Activated CD4-positive, alpha-beta T cell treated with anti-CD3 and anti-CD28 coated beads, Interleukin-2, amount 10 ng/mL, durations not matched to agents 7 days and 5 days (primary cell): ENCODE results near the gene OR8H1. TPM values are rescaled to one million over a fixed set of nuclear protein-coding genes. Genes with fewer than 3 reads are reported as not detected.

Source experiments
- CTCF ChIA-PET: fragments of 350-600 bp; sonication (Branson Sonifier 250); formaldehyde crosslinking; loops from one replicate; lab custom pipeline; 2021; ENCODE audit warnings: antibody characterized with exemption; lab: Charles Lee
- POLR2A ChIA-PET: fragments of 350-600 bp; sonication (Branson Sonifier 250); formaldehyde crosslinking; loops from one replicate; lab custom pipeline; 2021; ENCODE audit warnings: antibody characterized with exemption; lab: Charles Lee
- DNase-seq: peaks from one replicate; pipeline ENCODE4 v3.0.0-alpha.2; 2020
- H3K27ac Mint-ChIP-seq: one replicate; pipeline ENCODE4 v1.8.0; 2021; ENCODE audit warnings: mild to moderate bottlenecking, moderate library complexity, mixed read lengths
- H3K27me3 Mint-ChIP-seq: one replicate; pipeline ENCODE4 v1.8.0; 2021; ENCODE audit warnings: mixed read lengths
- H3K36me3 Mint-ChIP-seq: one replicate; pipeline ENCODE4 v1.8.0; 2021; ENCODE audit warnings: low read depth, mixed read lengths
- H3K4me1 Mint-ChIP-seq: one replicate; pipeline ENCODE4 v1.8.0; 2021; ENCODE audit warnings: mixed read lengths
- H3K4me3 Mint-ChIP-seq: one replicate; pipeline ENCODE4 v1.8.0; 2021; ENCODE audit warnings: mild to moderate bottlenecking, moderate library complexity, mixed read lengths
- H3K9me3 Mint-ChIP-seq: one replicate; pipeline ENCODE4 v1.8.0; 2021; ENCODE audit warnings: mixed read lengths
- total RNA-seq, 2 experiments: library from RNA; stranded (reverse); gene quantifications; one replicate each; pipeline ENCODE4 v1.2.3, GENCODE V29; 2021

The OR8H1 gene, protein sequence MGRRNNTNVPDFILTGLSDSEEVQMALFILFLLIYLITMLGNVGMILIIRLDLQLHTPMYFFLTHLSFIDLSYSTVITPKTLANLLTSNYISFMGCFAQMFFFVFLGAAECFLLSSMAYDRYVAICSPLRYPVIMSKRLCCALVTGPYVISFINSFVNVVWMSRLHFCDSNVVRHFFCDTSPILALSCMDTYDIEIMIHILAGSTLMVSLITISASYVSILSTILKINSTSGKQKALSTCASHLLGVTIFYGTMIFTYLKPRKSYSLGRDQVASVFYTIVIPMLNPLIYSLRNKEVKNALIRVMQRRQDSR
- total RNA-seq: not detected

DNA sequence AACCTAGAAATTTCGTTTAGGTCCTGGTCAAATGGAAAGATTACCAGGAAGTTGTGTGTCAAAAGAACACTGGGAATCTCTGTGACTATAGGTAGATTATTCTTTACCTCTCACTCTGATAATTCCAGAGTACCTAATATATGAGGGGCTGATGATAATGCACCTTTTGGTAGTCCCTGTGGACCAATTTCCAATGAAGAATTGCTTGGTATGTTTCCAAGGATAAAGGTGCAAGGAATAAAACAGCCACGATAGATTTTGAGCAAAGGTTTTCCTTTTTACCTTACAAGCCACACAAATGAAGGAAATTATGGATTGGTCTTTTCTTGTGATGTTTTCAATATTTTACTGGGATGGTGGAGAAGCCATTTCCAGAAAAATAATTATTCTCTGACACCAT is at the start of gene OR8H1:
OR8H1 (minus strand) TSS at position 101 of the 400 bp plus-strand sequence. CDS start 1,192 bp downstream, outside the sequence.
- Mint-ChIP-seq H3K36me3 (no peaks in the 10 kb centered on the region), H3K27me3 (no peaks in the 10 kb centered on the region), H3K4me3 (no peak within 1 kb of the TSS), H3K27ac (no peak within 1 kb of the TSS), H3K9me3 (peaks cover 5% of the 10 kb centered on the region), H3K4me1 (no peaks in the 10 kb centered on the region)
- DNase-seq: no peak
- ChIA-PET CTCF (no interaction called here), POLR2A (no interaction called here)

- DNase-seq: no peak
- ChIA-PET POLR2A (no interaction called here), CTCF (no interaction called here)
- H3K27me3 Mint-ChIP-seq: no peaks in the 10 kb centered on the region
- no peak overlapping the region for H3K4me3 Mint-ChIP-seq
- H3K27ac Mint-ChIP-seq: no peak overlapping the region
- H3K9me3 Mint-ChIP-seq: peaks cover 21% of the 10 kb centered on the region
- no peaks in the 10 kb centered on the region for H3K36me3 Mint-ChIP-seq
- H3K4me1 Mint-ChIP-seq: no peaks in the 10 kb centered on the region
Measured at GRCh38 chr11:56340289-56340688, 48.2 kb upstream of the OR8H1 start.

DNA sequence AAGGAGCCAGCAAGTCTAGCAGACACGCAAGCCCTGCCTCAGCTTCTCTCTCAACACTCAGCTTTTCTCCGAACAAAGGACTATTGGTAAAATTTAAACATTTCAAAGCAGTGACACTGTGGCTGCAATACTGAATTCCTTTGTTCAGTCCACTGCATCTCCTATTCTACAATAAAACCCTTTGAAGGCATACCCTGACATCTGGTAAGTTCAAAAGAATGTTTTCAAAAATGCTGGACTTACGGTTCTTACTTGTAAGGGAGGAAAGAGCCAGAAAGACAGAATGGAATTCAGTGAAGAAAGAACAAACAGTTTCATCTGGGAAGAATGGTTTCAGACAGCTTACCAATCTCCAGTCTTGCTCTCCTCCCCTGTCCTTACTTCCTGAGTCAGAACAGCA is 41.1 kb upstream of the OR8H1 start:
- peaks cover 2% of the 10 kb centered on the region for H3K9me3 Mint-ChIP-seq
- POLR2A ChIA-PET: no interaction called here

GRCh38 chr11:56331861-56332491 is 39.9 kb upstream of the OR8H1 start:
- no peak for DNase-seq
- Mint-ChIP-seq H3K36me3 (no peaks in the 10 kb centered on the region), H3K27me3 (no peaks in the 10 kb centered on the region), H3K4me1 (no peaks in the 10 kb centered on the region), H3K27ac (no peak overlapping the region), H3K4me3 (no peak overlapping the region), H3K9me3 (peaks cover 2% of the 10 kb centered on the region)
- CTCF ChIA-PET: no interaction called here
- POLR2A ChIA-PET: no interaction called here

More for the DNA sequence above, 41.1 kb upstream of the OR8H1 start:
- no peak for DNase-seq
- Mint-ChIP-seq H3K27me3 (no peaks in the 10 kb centered on the region), H3K27ac (no peak overlapping the region), H3K4me1 (no peaks in the 10 kb centered on the region), H3K36me3 (no peaks in the 10 kb centered on the region), H3K4me3 (no peak overlapping the region)
- CTCF ChIA-PET: no interaction called here

DNA sequence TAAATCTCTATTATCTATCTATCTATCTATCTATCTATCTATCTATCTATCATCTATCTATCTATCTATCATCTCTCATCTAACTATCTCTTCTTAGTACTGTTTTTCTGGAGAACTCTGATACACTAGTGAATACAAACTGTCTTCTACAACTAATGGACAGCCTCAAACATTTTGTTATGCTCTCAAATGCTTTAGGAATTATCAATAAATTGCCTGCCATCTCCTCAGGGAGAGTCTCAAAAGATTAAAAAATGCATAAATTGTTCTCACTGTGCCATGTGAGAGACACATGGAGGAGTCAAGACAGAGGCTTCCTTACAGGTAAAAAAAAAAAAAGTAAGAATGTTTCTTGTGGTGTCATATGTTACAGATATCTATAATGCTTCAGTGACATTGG is 22.8 kb upstream of the OR8H1 start, which contains the start of gene OR8K3:
OR8K3 (plus strand) TSS at position 301 of the 400 bp plus-strand sequence. CDS start 3,163 bp downstream, outside the sequence.
- no peak within 1 kb of the TSS for H3K27ac Mint-ChIP-seq
- no peak for DNase-seq
- H3K36me3 Mint-ChIP-seq: no peaks in the 10 kb centered on the region
- no peaks in the 10 kb centered on the region for H3K27me3 Mint-ChIP-seq
- H3K9me3 Mint-ChIP-seq: peaks cover 9% of the 10 kb centered on the region
- ChIA-PET CTCF (no interaction called here), POLR2A (no interaction called here)
- no peak within 1 kb of the TSS for H3K4me3 Mint-ChIP-seq
- no peaks in the 10 kb centered on the region for H3K4me1 Mint-ChIP-seq

GRCh38 chr11:56307836-56308235 is 15.8 kb upstream of the OR8H1 start:
- DNase-seq: no peak
- POLR2A ChIA-PET: no interaction called here
- H3K4me3 Mint-ChIP-seq: no peak overlapping the region
- peaks cover 37% of the 10 kb centered on the region for H3K9me3 Mint-ChIP-seq
- no peak overlapping the region for H3K27ac Mint-ChIP-seq
- CTCF ChIA-PET: no interaction called here
- no peaks in the 10 kb centered on the region for H3K4me1 Mint-ChIP-seq
- no peaks in the 10 kb centered on the region for H3K27me3 Mint-ChIP-seq
- no peaks in the 10 kb centered on the region for H3K36me3 Mint-ChIP-seq

GRCh38 chr11:56296898-56297297 is 4.8 kb upstream of the OR8H1 start:
- Mint-ChIP-seq H3K4me3 (no peak overlapping the region), H3K4me1 (no peaks in the 10 kb centered on the region), H3K36me3 (no peaks in the 10 kb centered on the region), H3K27me3 (no peaks in the 10 kb centered on the region), H3K27ac (no peak overlapping the region), H3K9me3 (peaks cover 3% of the 10 kb centered on the region)
- ChIA-PET CTCF (no interaction called here), POLR2A (no interaction called here)
- DNase-seq: no peak

DNA sequence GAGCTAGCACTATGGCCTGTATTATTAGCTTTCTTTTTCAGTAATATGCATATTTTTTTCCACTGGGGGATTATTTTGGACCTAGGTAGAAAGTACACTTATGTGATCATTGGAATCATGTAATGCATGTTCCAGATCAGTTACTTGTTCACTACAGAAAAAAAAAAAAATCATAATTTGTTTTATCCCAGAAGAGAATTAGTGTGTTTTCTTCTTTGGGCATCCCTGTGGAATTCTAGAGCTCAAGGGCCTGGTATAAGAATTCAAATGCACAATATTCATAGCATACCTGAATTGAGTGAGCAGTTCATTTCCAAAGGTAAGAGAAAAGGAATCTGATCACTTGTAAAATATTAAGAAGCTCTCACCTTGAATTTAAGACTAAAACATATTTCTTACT is 18.2 kb downstream of the OR8H1 start, which contains the start of gene OR5T1:
OR5T1 (plus strand) TSS at position 301 of the 400 bp plus-strand sequence. CDS start 1,485 bp downstream, outside the sequence.
- ChIA-PET POLR2A (no interaction called here), CTCF (no interaction called here)
- Mint-ChIP-seq H3K4me1 (no peaks in the 10 kb centered on the region), H3K4me3 (no peak within 1 kb of the TSS), H3K36me3 (no peaks in the 10 kb centered on the region), H3K27me3 (no peaks in the 10 kb centered on the region), H3K27ac (no peak within 1 kb of the TSS), H3K9me3 (peaks cover 17% of the 10 kb centered on the region)
- no peak for DNase-seq

DNA sequence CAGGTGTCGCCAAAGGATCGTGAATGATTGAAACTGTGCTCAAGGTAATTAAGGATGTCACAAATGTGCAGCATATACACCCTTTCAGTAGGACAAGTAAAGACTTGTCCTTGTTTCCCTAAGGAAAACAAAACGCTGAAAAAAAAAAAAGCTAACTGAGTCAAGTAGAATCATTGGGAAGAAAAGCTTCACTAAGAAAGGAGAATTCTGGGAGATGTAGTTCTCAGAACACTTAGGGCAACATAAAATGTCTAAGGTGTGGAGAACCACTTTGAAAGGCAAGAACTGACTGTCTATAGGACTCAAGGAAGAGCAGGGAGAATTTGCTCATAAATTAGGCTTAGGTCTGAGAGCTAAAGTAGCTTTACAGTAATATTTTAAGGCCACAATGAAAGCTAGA is 21.0 kb downstream of the OR8H1 start:
- no peak for DNase-seq
- CTCF ChIA-PET: no interaction called here

GRCh38 chr11:56251954-56252353 is 40.1 kb downstream of the OR8H1 start, which contains the start of gene OR5T3:
TSS of gene OR5T3 (plus strand) at chr11:56252254. CDS start at chr11:56252254, 0 bp downstream.
- Mint-ChIP-seq H3K27ac (no peak within 1 kb of the TSS), H3K36me3 (no peaks in the 10 kb centered on the region), H3K4me1 (no peaks in the 10 kb centered on the region), H3K4me3 (no peak within 1 kb of the TSS), H3K27me3 (no peaks in the 10 kb centered on the region), H3K9me3 (peaks cover 13% of the 10 kb centered on the region)
- ChIA-PET CTCF (no interaction called here), POLR2A (no interaction called here)
- DNase-seq: no peak

More for the DNA sequence above, 21.0 kb downstream of the OR8H1 start:
- POLR2A ChIA-PET: no interaction called here
- Mint-ChIP-seq H3K27me3 (no peaks in the 10 kb centered on the region), H3K4me3 (no peak overlapping the region), H3K9me3 (peaks cover 20% of the 10 kb centered on the region), H3K36me3 (no peaks in the 10 kb centered on the region), H3K27ac (no peak overlapping the region), H3K4me1 (no peaks in the 10 kb centered on the region)

Other genes with a start within 250 kb of the OR8H1 start
- gene OR8I2, start 198.9 kb downstream of the OR8H1 start, total RNA-seq: not detected
- not detected for gene OR8H2, start 188.6 kb downstream of the OR8H1 start, total RNA-seq
- gene OR8H3, start 169.9 kb downstream of the OR8H1 start, total RNA-seq: not detected
- gene OR8J3, start 152.1 kb downstream of the OR8H1 start, total RNA-seq: not detected
- not detected for gene OR8K5, start 131.9 kb downstream of the OR8H1 start, total RNA-seq
- gene OR5J2, start 115.6 kb downstream of the OR8H1 start, total RNA-seq: not detected
- gene OR5T2, start 58.0 kb downstream of the OR8H1 start, total RNA-seq: not detected
- not detected for gene OR5T3, start 40.0 kb downstream of the OR8H1 start, total RNA-seq
- gene OR5T1, start 18.1 kb downstream of the OR8H1 start, total RNA-seq: not detected
- not detected for gene OR8K3, start 22.9 kb upstream of the OR8H1 start, total RNA-seq
- gene OR8K1, start 53.8 kb upstream of the OR8H1 start, total RNA-seq: not detected
- gene OR8J1, start 62.0 kb upstream of the OR8H1 start, total RNA-seq: not detected
- gene OR8U1, start 83.4 kb upstream of the OR8H1 start, total RNA-seq: not detected
- gene OR5AL1, start 120.4 kb upstream of the OR8H1 start, total RNA-seq: not detected
- not detected for gene OR5M3, start 181.1 kb upstream of the OR8H1 start, total RNA-seq
- not detected for gene OR5M8, start 199.1 kb upstream of the OR8H1 start, total RNA-seq